ENCODE results near the gene RPL39L.

RPL39L gene

DNA sequence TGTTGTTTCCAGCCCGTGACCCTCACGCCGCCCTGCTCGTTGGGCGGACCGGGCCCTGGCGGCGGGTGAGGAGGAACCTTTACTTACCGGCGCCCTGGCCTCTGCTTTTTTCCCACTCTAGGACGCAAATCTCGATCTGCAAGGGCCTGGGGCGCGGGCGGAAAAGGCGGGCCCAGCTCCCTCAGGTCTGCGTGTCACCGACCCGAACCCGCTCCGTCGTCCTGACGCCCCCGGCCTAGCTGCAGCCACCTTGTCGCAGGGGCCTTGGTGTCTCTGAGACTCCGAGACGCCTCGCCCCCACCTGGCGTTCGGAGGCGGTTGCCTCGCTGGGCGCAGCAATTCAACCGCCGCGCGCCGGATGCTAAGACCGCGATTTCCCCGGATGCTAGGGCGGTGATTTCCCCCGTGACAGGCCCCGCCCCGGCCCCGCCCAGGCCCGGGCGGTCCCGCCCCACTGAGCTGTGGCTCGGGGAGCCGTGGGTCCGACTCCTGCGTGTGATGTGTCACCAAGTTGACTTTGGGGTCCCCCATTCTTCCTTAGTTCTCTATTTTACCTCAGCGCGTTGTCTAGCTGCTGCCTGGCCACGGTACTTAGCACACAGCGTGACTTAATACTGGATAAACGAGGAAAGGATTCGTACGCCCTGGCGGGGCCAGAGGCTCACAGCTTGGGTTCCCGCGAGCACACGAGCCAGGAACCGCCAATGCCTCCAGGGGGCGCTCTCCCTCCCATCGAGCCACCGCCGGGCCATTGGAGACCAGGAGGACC is at the start of gene RPL39L:
Gene RPL39L, minus strand, starts transcription at position 371 of the 769 bp plus-strand sequence. CDS start 18,196 bp downstream, outside the sequence.
- no peak within 1 kb of the TSS for H3K27ac ChIP-seq
- TF ChIP-seq ZFX (IDR thresholded peaks at IDR 0.05) (no peak), CTCF (conservative IDR thresholded peaks at IDR 0.05) (peak; percentile 60)

GRCh38 chr3:187188931-187189330 is 49.6 kb upstream of the RPL39L start:
- no peak overlapping the region for H3K27ac ChIP-seq
- TF ChIP-seq ZFX (IDR thresholded peaks at IDR 0.05) (no peak), CTCF (conservative IDR thresholded peaks at IDR 0.05) (no peak)

DNA sequence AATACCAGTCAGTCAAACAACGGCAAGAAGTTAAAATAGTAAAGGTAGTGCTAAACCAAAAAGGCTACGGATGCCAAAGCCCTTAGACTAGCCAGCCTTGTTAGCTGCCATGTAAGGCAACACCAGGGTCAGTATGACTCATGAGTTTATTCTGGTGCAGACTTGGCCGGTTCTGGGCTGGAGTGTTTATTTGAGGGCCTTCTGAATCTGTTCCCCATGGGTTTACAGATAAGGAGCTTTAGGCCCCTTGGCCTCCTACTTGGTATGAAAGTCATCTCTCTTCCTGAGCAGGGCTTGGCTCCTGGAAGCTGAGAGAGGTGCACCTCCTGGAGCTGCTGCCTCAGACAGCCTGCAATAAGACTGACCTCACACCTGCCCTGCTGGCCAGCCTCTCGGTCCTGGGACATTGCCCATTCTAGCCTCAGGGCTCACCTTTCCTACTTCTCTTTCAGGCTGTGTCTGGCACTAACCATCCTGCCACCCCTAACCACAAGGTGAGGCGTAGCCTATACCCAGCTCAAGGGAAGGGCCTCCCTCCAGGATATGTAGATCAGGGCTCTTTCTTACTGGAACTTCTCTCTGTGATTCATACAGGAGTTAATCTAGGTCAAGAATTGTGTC is 47.6 kb upstream of the RPL39L start:
- TF ChIP-seq CTCF (conservative IDR thresholded peaks at IDR 0.05) (no peak), ZFX (IDR thresholded peaks at IDR 0.05) (no peak)
- H3K27ac ChIP-seq = no peak overlapping the region

DNA sequence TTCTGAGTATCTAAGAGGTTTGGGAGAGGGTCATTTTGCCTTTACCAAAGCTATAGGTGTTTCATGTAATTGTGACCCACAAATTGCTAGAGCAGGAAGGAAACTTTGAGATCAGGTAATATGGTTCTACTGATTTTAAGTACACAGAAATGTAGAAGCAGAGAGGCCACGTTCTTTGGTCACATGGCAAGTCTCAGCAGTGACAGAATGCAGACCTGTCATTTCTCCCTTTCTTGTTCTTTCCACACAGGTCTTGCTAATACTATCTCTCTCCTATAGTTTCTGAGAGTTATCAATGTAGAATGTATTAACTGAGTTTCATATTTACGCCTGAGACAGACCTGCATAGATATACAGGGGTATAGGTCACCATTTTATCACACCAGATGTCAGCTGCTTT is 47.1 kb upstream of the RPL39L start:
- no peak for TF ChIP-seq CTCF (conservative IDR thresholded peaks at IDR 0.05)
- no peak for TF ChIP-seq ZFX (IDR thresholded peaks at IDR 0.05)
- H3K27ac ChIP-seq = no peak overlapping the region

DNA sequence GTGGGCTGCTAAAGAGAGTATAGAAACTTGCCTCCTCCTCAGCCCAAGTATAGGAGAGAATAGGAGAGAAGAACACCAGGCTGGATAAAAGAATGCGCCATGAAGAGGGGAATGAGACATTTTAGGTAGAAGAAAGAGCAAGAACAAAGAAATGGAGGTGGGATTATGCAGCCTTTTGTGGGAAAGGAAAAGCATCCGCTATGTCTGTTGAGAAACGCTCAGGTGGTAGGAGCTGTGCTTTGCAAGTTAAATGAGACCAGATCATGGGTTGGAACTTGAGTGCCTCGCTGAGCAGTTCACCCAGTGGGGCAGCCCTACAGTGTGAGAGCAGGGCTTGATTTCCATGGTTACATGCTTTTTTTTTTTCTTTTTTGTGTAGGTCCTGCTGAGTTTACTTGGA is 46.5 kb upstream of the RPL39L start:
- H3K27ac ChIP-seq = no peak overlapping the region

GRCh38 chr3:187183903-187184302 is 44.6 kb upstream of the RPL39L start:
- H3K27ac ChIP-seq = no peak overlapping the region
- TF ChIP-seq ZFX (IDR thresholded peaks at IDR 0.05) = no peak
- no peak for TF ChIP-seq CTCF (conservative IDR thresholded peaks at IDR 0.05)

More for the DNA sequence above, 46.5 kb upstream of the RPL39L start:
- no peak for TF ChIP-seq ZFX (IDR thresholded peaks at IDR 0.05)
- no peak for TF ChIP-seq CTCF (conservative IDR thresholded peaks at IDR 0.05)

- H3K27ac ChIP-seq = no peak overlapping the region
- TF ChIP-seq ZFX (IDR thresholded peaks at IDR 0.05) (no peak), CTCF (conservative IDR thresholded peaks at IDR 0.05) (no peak)
Observed at GRCh38 chr3:187183210-187183862, 44.0 kb upstream of the RPL39L start.

All from C4-2B (cell line).